ACC112 (cell line): Measurements from ENCODE around the gene MEIS1.
A peak's percentile ranks its signal among the peaks of the same experiment; 100 is the strongest.

Source experiments
- H2AFZ ChIP-seq: fragments of 200-600 bp; sonication (generic); one replicate; pipeline ENCODE4 v1.6.0; 2017; ENCODE audit warnings: antibody characterized with exemption, low read length; ENCODE audit not compliant: unreplicated experiment
- H3K27ac ChIP-seq: fragments of 200-600 bp; sonication (generic); 2 replicates; pipeline ENCODE4 v1.5.1; 2014; ENCODE audit warnings: low read depth, mild to moderate bottlenecking, antibody characterized with exemption, low read length, moderate library complexity
- H3K27me3 ChIP-seq: fragments of 200-600 bp; sonication (generic); 2 replicates; pipeline ENCODE4 v1.6.1; 2014; ENCODE audit warnings: mild to moderate bottlenecking, antibody characterized with exemption, low read length, moderate library complexity, mixed read lengths; ENCODE audit not compliant: insufficient read depth
- H3K36me3 ChIP-seq: fragments of 200-600 bp; sonication (generic); 2 replicates; pipeline ENCODE4 v1.6.1; 2016; ENCODE audit warnings: mild to moderate bottlenecking, antibody characterized with exemption, low read length, moderate library complexity, mixed read lengths; ENCODE audit not compliant: insufficient read depth
- H3K4me1 ChIP-seq: fragments of 200-600 bp; sonication (generic); one replicate; pipeline ENCODE4 v1.6.1; 2016; ENCODE audit warnings: low read length, mixed read lengths; ENCODE audit not compliant: insufficient read depth, unreplicated experiment, control insufficient read depth
- H3K4me3 ChIP-seq: fragments of 200-600 bp; sonication (generic); 2 replicates; pipeline ENCODE4 v1.5.1; 2014; ENCODE audit warnings: mild to moderate bottlenecking, low read depth, low read length
- H3K79me2 ChIP-seq: fragments of 200-600 bp; sonication (generic); one replicate; pipeline ENCODE4 v1.6.0; 2016; ENCODE audit warnings: low read length; ENCODE audit not compliant: control insufficient read depth, unreplicated experiment, insufficient read depth

MEIS1 gene

DNA sequence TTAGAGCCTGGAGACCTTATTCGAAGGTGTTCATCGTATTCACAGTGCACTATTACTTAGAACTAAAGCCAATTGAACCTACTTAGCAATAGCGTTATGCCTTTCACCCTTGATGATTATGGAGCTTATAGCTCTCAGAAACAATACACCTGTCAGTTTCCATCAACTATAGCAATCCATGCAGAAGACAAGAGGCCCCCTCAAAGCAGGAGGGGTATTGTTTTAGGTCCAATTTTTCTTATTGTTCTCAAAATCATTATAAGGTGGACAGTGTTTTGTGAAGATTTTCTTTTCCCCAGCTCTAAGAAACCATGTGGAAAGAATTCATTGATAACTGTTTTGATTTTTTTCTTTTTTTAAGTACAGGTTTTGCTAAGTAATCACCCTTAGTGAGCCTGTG, 135.5 kb downstream of the MEIS1 start:
- Histone ChIP-seq H3K36me3 (no peaks in the 10 kb centered on the region), H3K27me3 (no peaks in the 10 kb centered on the region), H2AFZ (no peak overlapping the region), H3K4me1 (no peaks in the 10 kb centered on the region), H3K79me2 (no peaks in the 10 kb centered on the region), H3K27ac (no peak overlapping the region), H3K4me3 (no peak overlapping the region)

DNA sequence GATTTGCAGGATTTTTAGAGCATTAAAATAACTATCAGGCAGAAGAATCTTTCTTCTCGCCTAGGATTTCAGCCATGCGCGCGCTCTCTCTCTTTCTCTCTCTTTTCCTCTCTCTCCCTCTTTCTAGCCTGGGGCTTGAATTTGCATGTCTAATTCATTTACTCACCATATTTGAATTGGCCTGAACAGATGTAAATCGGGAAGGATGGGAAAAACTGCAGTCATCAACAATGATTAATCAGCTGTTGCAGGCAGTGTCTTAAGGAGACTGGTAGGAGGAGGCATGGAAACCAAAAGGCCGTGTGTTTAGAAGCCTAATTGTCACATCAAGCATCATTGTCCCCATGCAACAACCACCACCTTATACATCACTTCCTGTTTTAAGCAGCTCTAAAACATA, 137.0 kb downstream of the MEIS1 start:
- Histone ChIP-seq H3K4me3 (no peak overlapping the region), H3K27me3 (no peaks in the 10 kb centered on the region), H3K4me1 (no peaks in the 10 kb centered on the region), H2AFZ (no peak overlapping the region), H3K27ac (no peak overlapping the region), H3K79me2 (no peaks in the 10 kb centered on the region), H3K36me3 (no peaks in the 10 kb centered on the region)

DNA sequence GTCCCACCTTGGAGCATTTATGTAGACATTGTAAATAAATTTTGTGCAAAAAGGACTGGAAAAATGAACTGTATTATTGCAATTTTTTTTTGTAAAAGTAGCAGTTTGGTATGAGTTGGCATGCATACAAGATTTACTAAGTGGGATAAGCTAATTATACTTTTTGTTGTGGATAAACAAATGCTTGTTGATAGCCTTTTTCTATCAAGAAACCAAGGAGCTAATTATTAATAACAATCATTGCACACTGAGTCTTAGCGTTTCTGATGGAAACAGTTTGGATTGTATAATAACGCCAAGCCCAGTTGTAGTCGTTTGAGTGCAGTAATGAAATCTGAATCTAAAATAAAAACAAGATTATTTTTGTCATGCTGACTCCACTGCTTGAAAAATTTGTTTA, 137.5 kb downstream of the MEIS1 start:
- no peaks in the 10 kb centered on the region for H3K4me1 ChIP-seq
- H3K27me3 ChIP-seq = peaks cover 4% of the 10 kb centered on the region; the same call in 1 of the 2 replicates
- no peak overlapping the region for H2AFZ ChIP-seq
- H3K79me2 ChIP-seq = no peaks in the 10 kb centered on the region
- H3K36me3 ChIP-seq = no peaks in the 10 kb centered on the region
- no peak overlapping the region for H3K4me3 ChIP-seq
- H3K27ac ChIP-seq = no peak overlapping the region

- Histone ChIP-seq H3K79me2 (no peaks in the 10 kb centered on the region), H3K27ac (no peak overlapping the region), H3K36me3 (no peaks in the 10 kb centered on the region), H3K27me3 (peaks cover 14% of the 10 kb centered on the region; the same call in 1 of the 2 replicates), H3K4me1 (no peaks in the 10 kb centered on the region), H2AFZ (no peak overlapping the region), H3K4me3 (no peak overlapping the region)
Observed at GRCh38 chr2:66573416-66573815, 138.5 kb downstream of the MEIS1 start.

- Histone ChIP-seq H3K4me3 (no peak overlapping the region), H2AFZ (no peak overlapping the region), H3K36me3 (no peaks in the 10 kb centered on the region), H3K27me3 (peaks cover 18% of the 10 kb centered on the region), H3K79me2 (no peaks in the 10 kb centered on the region), H3K4me1 (no peaks in the 10 kb centered on the region), H3K27ac (no peak overlapping the region)
Observed at GRCh38 chr2:66573821-66574233, 138.9 kb downstream of the MEIS1 start.

GRCh38 chr2:66574701-66575624, 140.0 kb downstream of the MEIS1 start:
- no peaks in the 10 kb centered on the region for H3K79me2 ChIP-seq
- H3K4me3 ChIP-seq = peak overlapping the region; percentile 78
- H3K4me1 ChIP-seq = no peaks in the 10 kb centered on the region
- no peaks in the 10 kb centered on the region for H3K36me3 ChIP-seq
- peaks cover 30% of the 10 kb centered on the region for H3K27me3 ChIP-seq
- peak overlapping the region; percentile 62 for H3K27ac ChIP-seq
- peak overlapping the region; percentile 69 for H2AFZ ChIP-seq

GRCh38 chr2:66575625-66576310, 140.8 kb downstream of the MEIS1 start:
- H3K27ac ChIP-seq = no peak overlapping the region
- H3K4me1 ChIP-seq = no peaks in the 10 kb centered on the region
- H3K4me3 ChIP-seq = peak overlapping the region; percentile 78
- H3K79me2 ChIP-seq = no peaks in the 10 kb centered on the region
- H3K27me3 ChIP-seq = peaks cover 38% of the 10 kb centered on the region
- peak overlapping the region; percentile 69 for H2AFZ ChIP-seq
- H3K36me3 ChIP-seq = no peaks in the 10 kb centered on the region

GRCh38 chr2:66576311-66576560, 141.3 kb downstream of the MEIS1 start:
- H2AFZ ChIP-seq = no peak overlapping the region
- H3K4me3 ChIP-seq = peak overlapping the region; percentile 78

GRCh38 chr2:66576561-66577320, 141.8 kb downstream of the MEIS1 start:
- H2AFZ ChIP-seq = peak overlapping the region; percentile 31
- no peaks in the 10 kb centered on the region for H3K79me2 ChIP-seq
- H3K4me1 ChIP-seq = no peaks in the 10 kb centered on the region
- H3K4me3 ChIP-seq = peak overlapping the region; percentile 78
- no peak overlapping the region for H3K27ac ChIP-seq
- H3K36me3 ChIP-seq = no peaks in the 10 kb centered on the region
- peaks cover 47% of the 10 kb centered on the region for H3K27me3 ChIP-seq

More at GRCh38 chr2:66576311-66576560, 141.3 kb downstream of the MEIS1 start:
- Histone ChIP-seq H3K36me3 (no peaks in the 10 kb centered on the region), H3K79me2 (no peaks in the 10 kb centered on the region), H3K27me3 (peaks cover 42% of the 10 kb centered on the region), H3K4me1 (no peaks in the 10 kb centered on the region), H3K27ac (no peak overlapping the region)

DNA sequence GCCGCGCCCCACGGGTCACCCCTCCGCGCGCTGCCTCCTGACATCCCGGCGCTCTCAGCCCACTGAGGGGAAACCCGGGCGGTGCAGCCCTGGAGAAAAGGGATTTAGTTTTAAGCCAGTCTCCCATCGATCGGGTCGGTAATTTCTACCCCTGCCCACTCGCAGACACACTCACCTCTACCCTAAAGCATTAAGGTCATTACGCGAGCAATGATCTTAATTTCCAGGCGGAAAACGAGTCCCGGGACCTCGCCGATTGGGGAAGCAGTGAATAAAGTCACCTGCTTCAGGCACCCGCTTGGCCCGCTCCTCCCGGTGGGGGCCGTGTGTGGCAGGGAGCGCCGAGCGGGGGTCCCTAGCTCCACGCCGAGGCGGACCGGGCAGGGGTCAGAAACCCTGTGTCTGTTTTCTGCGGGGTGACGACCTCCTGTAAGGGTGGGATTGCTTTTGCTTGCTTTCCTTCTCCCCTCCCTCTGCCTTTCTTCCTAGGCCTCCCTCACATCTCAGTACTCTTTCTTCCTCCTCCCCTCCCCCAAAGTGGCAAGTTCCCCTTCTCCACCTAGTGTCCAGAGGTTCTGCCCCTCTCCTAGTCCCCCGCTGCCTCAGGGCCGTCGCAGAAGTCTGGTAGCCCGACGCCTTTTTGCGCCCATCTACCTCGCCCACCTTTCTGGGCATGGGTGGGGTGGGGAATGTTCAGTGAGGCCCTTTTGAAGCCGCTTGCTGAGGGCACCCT, 142.6 kb downstream of the MEIS1 start:
- peaks cover 55% of the 10 kb centered on the region for H3K27me3 ChIP-seq

More for the DNA sequence above, 142.6 kb downstream of the MEIS1 start:
- Histone ChIP-seq H3K36me3 (no peaks in the 10 kb centered on the region), H3K27ac (no peak overlapping the region), H2AFZ (peak overlapping the region; percentile 31), H3K4me3 (peak overlapping the region; percentile 78), H3K79me2 (no peaks in the 10 kb centered on the region), H3K4me1 (no peaks in the 10 kb centered on the region)
